GM18508 (cell line): ENCODE measurements around the gene FABP2.
"Not testable (repeated sequence)": the region's sequence is repeated elsewhere in the genome, so short reads cannot be mapped to it uniquely, and the experiment has no call there.

ENCODE experiments used
- ATAC-seq: cut with Tn5 transposase; IDR thresholded peaks from one replicate; pipeline ENCODE4 v1.9.1; 2021; ENCODE audit warnings: moderate number of reproducible peaks; ENCODE audit not compliant: insufficient read depth, unreplicated experiment

Gene FABP2

DNA sequence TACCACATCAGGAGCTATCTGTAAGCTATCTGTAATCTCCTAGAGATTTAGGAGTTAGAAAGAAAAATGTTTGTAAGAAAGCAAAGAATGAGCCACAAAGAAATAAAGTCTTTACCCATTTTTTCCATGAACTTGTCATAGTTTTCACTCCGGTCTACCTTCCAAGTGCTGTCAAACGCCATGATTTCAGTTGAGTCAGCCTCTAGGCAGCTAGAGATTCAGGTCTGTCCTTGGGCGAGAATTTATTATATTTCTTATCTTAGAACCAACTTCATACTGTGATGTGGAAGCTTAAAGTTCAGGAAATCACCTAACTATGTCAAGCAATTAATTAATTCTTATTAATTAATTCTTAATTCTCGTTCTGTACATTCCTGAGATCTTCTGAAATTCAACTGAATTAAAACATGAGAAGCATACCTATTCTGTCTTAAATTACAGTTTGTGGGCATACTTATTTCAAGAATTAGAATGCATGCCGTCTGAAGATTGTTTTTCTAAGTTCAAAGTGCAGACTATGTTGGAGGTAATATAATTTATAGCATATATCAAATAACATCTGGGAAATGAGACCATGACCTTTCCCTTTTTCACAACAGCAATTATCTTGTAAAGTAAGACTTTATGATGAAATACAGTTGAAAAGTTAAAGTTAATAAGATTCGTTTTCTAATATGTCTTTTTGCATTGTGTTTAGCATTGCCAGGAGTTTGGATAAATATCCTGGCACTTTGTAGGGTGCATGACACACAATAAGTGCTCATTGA lies at the start of gene FABP2:
Gene FABP2 (minus strand): TSS at position 218 of the 767 bp plus-strand sequence. CDS start 36 bp downstream, at position 182.
- no peak for ATAC-seq

GRCh38 chr4:119370951-119371683 lies 49.2 kb upstream of the FABP2 start:
- ATAC-seq = not testable (repeated sequence)

GRCh38 chr4:119370392-119370791 lies 48.5 kb upstream of the FABP2 start:
- peak; percentile 91 for ATAC-seq

DNA sequence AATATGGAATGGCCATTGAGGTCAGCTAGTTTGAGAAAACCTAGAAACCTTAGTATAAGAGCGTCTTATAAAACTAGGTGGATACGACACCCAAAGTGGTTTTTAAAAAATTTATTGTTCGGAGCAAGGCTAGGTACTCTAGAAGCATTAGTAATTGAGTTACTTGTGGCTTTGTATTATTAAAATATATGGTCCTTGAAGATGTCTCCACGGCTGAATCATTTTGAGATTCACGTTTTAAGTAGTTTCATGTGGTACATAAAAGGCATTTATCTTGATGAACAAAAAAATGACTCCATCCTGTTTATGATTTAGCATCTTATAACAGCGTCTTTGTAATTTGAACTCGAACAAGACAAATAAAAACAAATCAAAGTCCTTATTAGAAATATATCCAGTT lies 44.9 kb upstream of the FABP2 start:
- ATAC-seq = not testable (repeated sequence)

- ATAC-seq = not testable (repeated sequence)
Observed at GRCh38 chr4:119364203-119364602, 42.3 kb upstream of the FABP2 start.

GRCh38 chr4:119363372-119363771 lies 41.4 kb upstream of the FABP2 start:
- not testable (repeated sequence) for ATAC-seq

GRCh38 chr4:119362413-119362812 lies 40.5 kb upstream of the FABP2 start:
- ATAC-seq = not testable (repeated sequence)

DNA sequence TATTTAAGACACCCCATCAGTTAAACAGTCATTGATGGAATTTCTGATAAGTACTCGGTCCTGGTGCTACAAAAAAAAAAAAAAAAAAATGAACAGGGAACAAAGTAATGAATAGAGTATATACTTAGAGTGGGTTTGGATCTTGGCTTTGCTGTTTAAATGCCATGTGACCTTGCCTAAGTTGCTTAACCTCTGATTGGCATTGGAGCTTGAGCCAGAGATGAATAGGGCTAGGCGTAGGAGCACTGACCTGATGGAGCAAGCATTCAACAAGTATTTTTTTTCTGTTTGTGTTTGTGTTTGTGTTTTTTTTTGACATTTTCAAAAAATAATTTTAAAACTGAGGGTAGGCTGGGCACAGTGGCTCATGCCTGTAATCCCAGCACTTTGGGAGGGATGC lies 37.9 kb upstream of the FABP2 start:
- ATAC-seq = not testable (repeated sequence)

DNA sequence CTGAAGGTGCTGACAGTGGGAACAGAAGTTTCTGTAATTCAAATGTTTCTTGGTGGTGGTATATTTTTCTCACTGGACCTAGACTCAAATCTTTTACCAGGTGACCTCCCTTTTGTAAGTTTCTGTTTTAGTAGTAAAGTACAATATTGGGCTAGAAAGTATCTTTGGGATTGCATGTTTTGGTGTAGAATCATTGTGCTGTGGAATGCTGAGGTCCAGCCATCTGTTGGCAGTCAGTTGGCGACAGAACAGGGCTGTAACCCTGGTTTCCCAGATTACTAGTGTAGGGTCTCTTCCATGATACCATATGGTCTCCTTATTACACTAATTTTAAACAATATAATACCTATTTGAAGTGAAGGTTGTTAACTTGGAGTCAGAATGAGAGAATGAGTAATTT lies 34.9 kb upstream of the FABP2 start:
- not testable (repeated sequence) for ATAC-seq

DNA sequence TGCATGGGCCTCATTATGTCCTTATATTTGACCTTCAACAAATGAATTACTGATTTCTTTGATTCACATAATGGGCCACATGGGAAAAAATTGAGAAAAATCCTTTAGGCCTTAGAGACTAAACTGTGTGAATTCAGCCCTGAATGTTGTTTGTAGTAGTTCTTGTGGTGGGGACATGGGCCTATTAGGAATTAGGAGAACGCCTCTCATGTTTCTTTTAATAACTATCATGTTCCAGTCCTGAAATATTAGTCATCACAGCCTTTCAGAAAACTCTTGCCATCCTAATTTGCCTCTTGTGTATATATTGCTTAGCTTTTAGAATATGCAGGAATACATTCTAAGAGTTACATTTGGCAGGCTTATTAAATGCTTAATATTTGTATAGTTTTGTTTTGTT lies 34.1 kb upstream of the FABP2 start:
- not testable (repeated sequence) for ATAC-seq

DNA sequence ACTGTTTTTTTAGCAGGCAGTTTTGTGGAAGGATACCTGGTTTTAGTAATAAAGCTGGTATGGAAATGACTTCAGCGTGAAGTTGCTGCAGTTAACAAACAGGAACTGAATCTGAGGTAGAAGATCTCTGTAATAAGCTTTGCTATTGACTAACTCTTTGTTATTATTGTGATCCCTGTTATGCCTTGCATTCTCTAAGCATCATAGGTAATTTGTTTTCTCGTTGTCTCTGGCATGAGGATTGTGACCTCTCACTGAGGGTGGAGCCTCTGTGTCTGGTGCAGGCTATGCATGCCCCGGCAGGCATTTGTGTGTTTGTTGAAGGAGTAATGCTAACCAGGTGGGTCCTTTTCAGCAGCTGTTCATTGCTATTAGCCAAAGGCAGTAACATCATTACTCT lies 31.4 kb upstream of the FABP2 start:
- not testable (repeated sequence) for ATAC-seq

DNA sequence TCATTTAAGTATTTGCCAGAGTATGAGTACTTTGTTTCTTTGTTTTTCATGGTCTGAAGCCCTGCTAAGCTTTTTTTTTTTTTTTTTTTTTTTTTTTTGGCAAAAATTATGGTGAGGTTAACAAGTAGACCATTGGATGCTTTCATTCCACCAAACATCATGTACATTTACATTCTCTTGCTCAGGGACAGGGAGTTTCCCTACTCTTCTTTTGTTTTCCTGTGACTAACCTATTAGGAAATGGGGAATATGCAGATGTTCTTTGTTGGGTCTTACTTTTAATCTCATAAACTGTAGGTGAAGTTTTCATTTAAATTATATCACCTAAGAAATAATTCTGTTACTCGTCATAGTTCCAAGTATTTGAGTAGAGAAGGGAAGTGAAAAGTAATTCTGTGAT lies 26.2 kb upstream of the FABP2 start:
- ATAC-seq = not testable (repeated sequence)

GRCh38 chr4:119343293-119343692 lies 21.4 kb upstream of the FABP2 start:
- ATAC-seq = not testable (repeated sequence)

DNA sequence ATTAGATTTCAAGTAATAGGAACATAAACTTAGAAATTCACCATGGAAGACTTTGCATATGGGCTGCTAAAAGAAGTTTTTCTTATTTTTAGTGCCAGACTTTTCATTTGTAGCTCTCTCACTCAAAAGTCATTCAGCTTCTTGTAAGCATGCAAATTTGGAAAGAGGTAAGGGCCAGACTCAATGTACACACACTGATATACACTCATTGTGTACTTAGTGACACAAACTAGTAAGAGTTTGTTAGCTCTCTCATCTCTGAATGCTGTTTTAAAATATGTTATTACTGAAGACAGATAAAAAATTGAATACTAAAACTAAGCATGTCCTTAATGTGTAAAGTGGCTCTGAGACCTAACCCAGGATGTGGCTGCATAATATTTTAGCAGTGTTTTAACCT lies 18.0 kb upstream of the FABP2 start:
- ATAC-seq = not testable (repeated sequence)

DNA sequence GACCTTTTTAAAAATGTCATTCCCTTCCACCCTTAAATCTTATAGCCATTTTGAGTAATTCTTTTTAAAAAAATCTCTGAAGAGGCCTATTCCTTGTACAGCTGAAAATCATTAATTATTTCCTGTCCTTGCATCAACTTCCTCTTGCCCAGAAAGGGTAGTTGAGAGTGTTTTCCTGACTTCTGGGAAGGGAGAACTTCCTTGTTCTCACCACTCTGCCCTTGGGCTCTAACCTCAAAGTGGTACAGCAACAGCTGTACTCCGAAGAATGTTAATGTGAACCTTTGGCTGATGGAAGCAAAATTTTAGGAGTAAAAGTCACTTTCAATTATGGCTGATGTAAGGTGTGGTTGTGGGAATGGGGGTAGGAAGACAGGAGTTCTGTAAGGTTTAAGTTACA lies 15.1 kb upstream of the FABP2 start:
- no peak for ATAC-seq

- not testable (repeated sequence) for ATAC-seq
Observed at GRCh38 chr4:119336332-119336979, 14.5 kb upstream of the FABP2 start.

DNA sequence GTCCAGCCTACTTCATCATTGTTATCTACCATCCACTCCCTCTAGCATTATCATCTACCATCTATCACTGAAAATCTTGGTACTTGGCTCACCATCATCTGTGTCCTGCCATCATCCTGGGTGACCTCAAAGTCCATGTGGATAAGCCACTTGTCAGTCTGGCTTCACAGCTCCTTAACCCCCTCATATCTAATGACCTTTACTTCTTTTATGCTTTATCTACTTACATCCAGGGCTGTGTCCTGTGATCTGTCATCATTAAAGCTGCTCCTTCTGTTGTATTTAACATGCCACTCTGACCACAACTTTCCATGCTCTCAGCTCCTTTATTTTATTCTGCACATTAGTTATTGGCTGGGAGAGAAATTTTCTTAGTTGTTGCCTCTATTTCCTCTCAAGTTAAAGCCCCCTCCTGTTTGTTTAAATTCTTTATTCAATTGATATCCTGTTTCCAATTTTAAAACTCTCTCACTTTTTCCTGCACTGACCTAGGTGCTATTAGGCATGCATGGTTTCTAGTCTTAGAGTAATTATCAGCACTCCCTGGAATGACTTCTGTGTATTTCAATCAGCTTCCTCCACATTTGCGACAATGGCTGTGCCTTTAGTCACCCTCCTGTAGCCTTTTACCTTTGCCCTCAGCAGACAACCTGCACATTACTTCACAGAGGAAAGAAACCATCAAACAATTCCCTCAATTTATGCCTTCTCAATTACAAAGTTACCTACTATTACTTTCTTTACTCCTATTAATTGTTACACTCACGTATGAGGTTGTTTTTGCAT lies 8.1 kb upstream of the FABP2 start:
- ATAC-seq = no peak

DNA sequence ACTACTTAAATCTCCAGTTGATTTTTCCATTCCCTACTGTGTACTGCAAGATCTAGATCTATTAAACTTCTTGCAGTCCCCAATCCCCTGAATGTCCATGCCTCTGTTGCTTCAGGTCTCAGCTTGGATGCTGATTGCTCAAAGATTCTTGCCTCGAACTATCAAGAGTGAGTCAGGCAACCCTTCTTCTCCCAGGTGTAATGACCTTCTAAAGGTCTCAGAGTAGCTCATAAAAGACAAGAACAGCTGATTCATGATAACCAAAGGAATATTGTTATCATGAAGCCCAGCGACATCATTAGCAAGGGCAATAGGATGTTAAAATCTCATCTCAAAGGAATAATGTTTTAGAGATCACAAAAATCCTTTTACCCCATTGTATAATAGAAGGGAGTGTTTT lies 6.8 kb upstream of the FABP2 start:
- ATAC-seq = no peak

DNA sequence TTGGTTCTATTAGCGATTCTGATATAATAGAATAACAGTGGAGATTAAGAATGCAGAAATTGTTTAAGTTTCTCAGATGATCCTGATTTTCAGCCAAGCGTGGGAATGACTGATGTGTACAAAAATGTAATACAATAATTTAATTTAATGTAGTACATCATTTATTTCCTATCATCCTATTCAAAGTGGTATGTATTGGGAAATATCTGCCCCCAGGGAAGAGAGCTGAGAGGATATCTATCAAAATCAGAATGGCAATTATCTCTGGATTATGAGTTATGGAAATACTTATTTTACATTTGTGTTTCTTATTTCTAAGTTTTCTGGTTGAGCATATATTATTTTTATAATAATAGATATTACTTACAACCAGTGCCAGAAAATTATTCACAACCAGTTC lies 3.9 kb downstream of the FABP2 start:
- no peak for ATAC-seq

- no peak for ATAC-seq
Observed at GRCh38 chr4:119315036-119315435, 6.9 kb downstream of the FABP2 start.
